Neural cell (in vitro differentiated cells): Measurements from ENCODE around the gene CDIP1. TPM values are rescaled to one million over a fixed set of nuclear protein-coding genes. Genes with fewer than 3 reads are reported as not detected.

ENCODE experiments used
- H2AFZ ChIP-seq: fragments of 200-600, 300-800 bp; sonication (generic), shearing (Covaris generic); 2 replicates; pipeline ENCODE4 v1.6.0; 2014; ENCODE audit warnings: low read depth, mild to moderate bottlenecking, antibody characterized with exemption, low read length, moderate library complexity
- H3F3A ChIP-seq: fragments of 200-600 bp; shearing (Covaris generic); 2 replicates; pipeline ENCODE4 v1.6.1; 2016; ENCODE audit warnings: mild to moderate bottlenecking, moderate library complexity, mixed read lengths, antibody characterized with exemption, low read length; ENCODE audit not compliant: insufficient read depth, poor library complexity, severe bottlenecking
- H3K27ac ChIP-seq: fragments of 200-600, 300-800 bp; sonication (generic), shearing (Covaris generic); 2 replicates; pipeline ENCODE4 v1.5.1; 2014; ENCODE audit warnings: mild to moderate bottlenecking, low read length, moderate library complexity
- H3K27me3 ChIP-seq: fragments of 300-800, 200-600 bp; sonication (generic), shearing (Covaris generic); 2 replicates; pipeline ENCODE4 v1.6.0; 2014; ENCODE audit warnings: mild to moderate bottlenecking, low read depth, low read length, moderate library complexity; ENCODE audit not compliant: insufficient read depth
- H3K36me3 ChIP-seq: fragments of 300-800, 200-600 bp; sonication (generic), shearing (Covaris generic); 2 replicates; pipeline ENCODE4 v1.5.1; 2014; ENCODE audit warnings: mild to moderate bottlenecking, antibody characterized with exemption, low read length, moderate library complexity; ENCODE audit not compliant: insufficient read depth
- H3K4me2 ChIP-seq: fragments of 300-800, 200-600 bp; sonication (generic), shearing (Covaris generic); 2 replicates; pipeline ENCODE4 v1.6.0; 2014; ENCODE audit warnings: mild to moderate bottlenecking, low read length
- H3K4me3 ChIP-seq: fragments of 300-800, 200-600 bp; sonication (generic), shearing (Covaris generic); 2 replicates; pipeline ENCODE4 v1.5.1; 2014; ENCODE audit warnings: mild to moderate bottlenecking, low read length, moderate library complexity
- H3K79me2 ChIP-seq: fragments of 200-600 bp; shearing (Covaris generic); replicated peaks from 2 replicates; pipeline ENCODE4 v1.6.0; 2014; ENCODE audit warnings: mild to moderate bottlenecking, low read length, moderate library complexity; ENCODE audit not compliant: insufficient read depth
- H3K9ac ChIP-seq: fragments of 300-800, 200-600 bp; sonication (generic), shearing (Covaris generic); 2 replicates; pipeline ENCODE4 v1.6.1; 2016; ENCODE audit warnings: mild to moderate bottlenecking, low read length, mixed read lengths
- H3K9me2 ChIP-seq: fragments of 200-600 bp; shearing (Covaris generic); 2 replicates; pipeline ENCODE4 v1.6.1; 2016; ENCODE audit warnings: mild to moderate bottlenecking, low read length, mixed read lengths; ENCODE audit not compliant: insufficient read depth
- H3K9me3 ChIP-seq: fragments of 200-600, 300-800 bp; sonication (generic), shearing (Covaris generic); 2 replicates; pipeline ENCODE4 v1.6.1; 2016; ENCODE audit warnings: mild to moderate bottlenecking, mixed run types, low read length, moderate library complexity, mixed read lengths
- H4K20me1 ChIP-seq: fragments of 200-600 bp; shearing (Covaris generic); 2 replicates; pipeline ENCODE4 v1.6.1; 2016; ENCODE audit warnings: mild to moderate bottlenecking, mixed run types; ENCODE audit not compliant: insufficient read depth
- EP300 ChIP-seq: fragments of 450-650 bp; conservative IDR thresholded peaks from 2 replicates; pipeline ENCODE4 v1.6.1; 2014; ENCODE audit warnings: antibody characterized with exemption, mild to moderate bottlenecking, moderate library complexity; ENCODE audit not compliant: poor library complexity, severe bottlenecking
- EZH2 ChIP-seq: fragments of 200-600, 300-800 bp; shearing (Covaris generic), sonication (generic); IDR thresholded peaks from 2 replicates; pipeline ENCODE4 v1.6.1; 2014; ENCODE audit warnings: antibody characterized with exemption, low read length, borderline replicate concordance, mild to moderate bottlenecking; ENCODE audit not compliant: insufficient read depth, poor library complexity, severe bottlenecking
- MXI1 ChIP-seq: fragments of 450-650 bp; conservative IDR thresholded peaks from 2 replicates; pipeline ENCODE4 v1.6.1; 2014; ENCODE audit warnings: antibody characterized with exemption, mild to moderate bottlenecking; ENCODE audit not compliant: poor library complexity, severe bottlenecking
- POLR2AphosphoS5 ChIP-seq: IDR thresholded peaks from 2 replicates; pipeline ENCODE4 v1.6.1; 2012
- RAD21 ChIP-seq: fragments of 450-650 bp; conservative IDR thresholded peaks from 2 replicates; pipeline ENCODE4 v1.6.1; 2014; ENCODE audit warnings: antibody characterized with exemption, mild to moderate bottlenecking, moderate library complexity
- SMC3 ChIP-seq: fragments of 450-650 bp; conservative IDR thresholded peaks from 2 replicates; pipeline ENCODE4 v1.6.1; 2014; ENCODE audit warnings: antibody characterized with exemption, mild to moderate bottlenecking, moderate library complexity; ENCODE audit not compliant: poor library complexity
- TAF1 ChIP-seq: IDR thresholded peaks from 2 replicates; pipeline ENCODE4 v1.6.1; 2012; ENCODE audit warnings: low read depth
- polyA plus RNA-seq: library from polyadenylated mRNA; depleted of rRNA; stranded (reverse); fragments of >200 nt; gene quantifications from 2 replicates; pipeline ENCODE4 v1.2.3, GENCODE V29; 2014
- TF ChIP-seq, protein P1 (sequence below): IDR thresholded peaks from 2 replicates; pipeline ENCODE4 v1.6.1; 2012; ENCODE audit warnings: borderline replicate concordance
- TF ChIP-seq, protein P2 (sequence below): fragments of 450-650 bp; IDR thresholded peaks from 2 replicates; pipeline ENCODE4 v1.5.1; 2014; ENCODE audit warnings: antibody characterized with exemption, mild to moderate bottlenecking, moderate library complexity; ENCODE audit not compliant: poor library complexity, severe bottlenecking

Gene CDIP1
- polyA plus RNA-seq, 1 donor from 2014 or later = 16.4 TPM

DNA sequence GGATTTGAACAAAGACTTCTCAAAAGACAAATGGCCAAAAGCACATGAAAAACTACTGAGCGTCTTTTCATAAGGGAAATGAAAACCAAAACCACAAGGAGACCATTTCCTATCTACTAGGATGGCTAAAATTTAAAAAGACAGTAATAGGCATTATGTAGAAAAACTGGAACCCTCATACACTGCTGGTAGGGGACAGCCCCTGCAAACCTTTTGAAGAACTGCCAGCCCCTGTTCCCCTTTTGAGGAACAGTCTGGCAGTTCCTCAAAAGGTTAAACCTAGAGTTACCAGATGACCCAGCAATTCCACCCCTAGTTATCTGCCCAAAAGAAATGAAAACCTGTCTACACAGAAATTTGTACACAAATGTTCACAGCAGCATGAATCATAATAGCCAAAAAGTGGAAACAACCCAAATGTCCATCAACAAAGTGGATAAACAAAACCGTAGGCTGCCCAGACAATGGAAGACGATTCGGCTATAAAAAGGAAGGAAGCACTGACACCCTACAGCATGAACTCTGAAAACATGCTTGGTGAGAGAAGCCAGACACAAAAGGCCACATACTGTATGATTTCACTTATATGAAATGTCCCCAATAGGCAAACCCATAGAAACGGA lies 22.9 kb downstream of the CDIP1 start:
- H3K4me3 ChIP-seq = no peak overlapping the region
- H3K79me2 ChIP-seq = no peaks in the 10 kb centered on the region
- TF ChIP-seq, protein P1, sequence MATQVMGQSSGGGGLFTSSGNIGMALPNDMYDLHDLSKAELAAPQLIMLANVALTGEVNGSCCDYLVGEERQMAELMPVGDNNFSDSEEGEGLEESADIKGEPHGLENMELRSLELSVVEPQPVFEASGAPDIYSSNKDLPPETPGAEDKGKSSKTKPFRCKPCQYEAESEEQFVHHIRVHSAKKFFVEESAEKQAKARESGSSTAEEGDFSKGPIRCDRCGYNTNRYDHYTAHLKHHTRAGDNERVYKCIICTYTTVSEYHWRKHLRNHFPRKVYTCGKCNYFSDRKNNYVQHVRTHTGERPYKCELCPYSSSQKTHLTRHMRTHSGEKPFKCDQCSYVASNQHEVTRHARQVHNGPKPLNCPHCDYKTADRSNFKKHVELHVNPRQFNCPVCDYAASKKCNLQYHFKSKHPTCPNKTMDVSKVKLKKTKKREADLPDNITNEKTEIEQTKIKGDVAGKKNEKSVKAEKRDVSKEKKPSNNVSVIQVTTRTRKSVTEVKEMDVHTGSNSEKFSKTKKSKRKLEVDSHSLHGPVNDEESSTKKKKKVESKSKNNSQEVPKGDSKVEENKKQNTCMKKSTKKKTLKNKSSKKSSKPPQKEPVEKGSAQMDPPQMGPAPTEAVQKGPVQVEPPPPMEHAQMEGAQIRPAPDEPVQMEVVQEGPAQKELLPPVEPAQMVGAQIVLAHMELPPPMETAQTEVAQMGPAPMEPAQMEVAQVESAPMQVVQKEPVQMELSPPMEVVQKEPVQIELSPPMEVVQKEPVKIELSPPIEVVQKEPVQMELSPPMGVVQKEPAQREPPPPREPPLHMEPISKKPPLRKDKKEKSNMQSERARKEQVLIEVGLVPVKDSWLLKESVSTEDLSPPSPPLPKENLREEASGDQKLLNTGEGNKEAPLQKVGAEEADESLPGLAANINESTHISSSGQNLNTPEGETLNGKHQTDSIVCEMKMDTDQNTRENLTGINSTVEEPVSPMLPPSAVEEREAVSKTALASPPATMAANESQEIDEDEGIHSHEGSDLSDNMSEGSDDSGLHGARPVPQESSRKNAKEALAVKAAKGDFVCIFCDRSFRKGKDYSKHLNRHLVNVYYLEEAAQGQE = no peak
- TF ChIP-seq MXI1 (no peak), TAF1 (no peak), EP300 (no peak), EZH2 (no peak)
- H3K36me3 ChIP-seq = no peaks in the 10 kb centered on the region
- H2AFZ ChIP-seq = no peak overlapping the region
- H3K9me3 ChIP-seq = no peaks in the 10 kb centered on the region
- no peaks in the 10 kb centered on the region for H4K20me1 ChIP-seq
- H3K9ac ChIP-seq = no peak overlapping the region
- no peaks in the 10 kb centered on the region for H3K27me3 ChIP-seq
- no peak overlapping the region for H3K27ac ChIP-seq
- H3K4me2 ChIP-seq = no peak overlapping the region
- H3F3A ChIP-seq = no peaks in the 10 kb centered on the region
- no peaks in the 10 kb centered on the region for H3K9me2 ChIP-seq

DNA sequence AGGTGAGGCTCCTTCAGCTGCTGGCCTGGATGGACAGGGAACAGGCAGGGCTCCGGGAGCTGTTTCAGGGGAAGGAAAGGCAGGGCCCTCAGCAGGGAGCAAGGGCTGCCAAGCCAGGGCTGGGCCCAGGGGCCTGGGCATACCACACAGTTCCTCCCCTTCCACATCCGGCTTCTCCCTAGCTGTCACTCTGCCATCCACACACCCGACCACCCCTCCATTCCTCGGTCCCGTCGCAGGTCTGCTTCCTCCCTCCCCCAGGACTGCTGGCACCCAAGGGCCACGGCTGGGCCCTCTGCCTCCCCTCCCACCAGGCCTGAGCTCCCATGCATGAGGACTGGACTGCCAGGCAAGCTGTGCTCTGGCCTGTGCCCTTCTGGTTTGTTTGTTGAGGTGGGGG lies 24.0 kb downstream of the CDIP1 start:
- no peaks in the 10 kb centered on the region for H3K9me2 ChIP-seq
- H3K79me2 ChIP-seq = no peaks in the 10 kb centered on the region
- no peaks in the 10 kb centered on the region for H3K27me3 ChIP-seq
- H3K4me2 ChIP-seq = no peak overlapping the region
- TF ChIP-seq EP300 = no peak
- no peak for TF ChIP-seq POLR2AphosphoS5
- no peak for TF ChIP-seq MXI1
- TF ChIP-seq RAD21 = no peak
- TF ChIP-seq TAF1 = no peak
- TF ChIP-seq, protein P1 = no peak
- TF ChIP-seq, protein P2, sequence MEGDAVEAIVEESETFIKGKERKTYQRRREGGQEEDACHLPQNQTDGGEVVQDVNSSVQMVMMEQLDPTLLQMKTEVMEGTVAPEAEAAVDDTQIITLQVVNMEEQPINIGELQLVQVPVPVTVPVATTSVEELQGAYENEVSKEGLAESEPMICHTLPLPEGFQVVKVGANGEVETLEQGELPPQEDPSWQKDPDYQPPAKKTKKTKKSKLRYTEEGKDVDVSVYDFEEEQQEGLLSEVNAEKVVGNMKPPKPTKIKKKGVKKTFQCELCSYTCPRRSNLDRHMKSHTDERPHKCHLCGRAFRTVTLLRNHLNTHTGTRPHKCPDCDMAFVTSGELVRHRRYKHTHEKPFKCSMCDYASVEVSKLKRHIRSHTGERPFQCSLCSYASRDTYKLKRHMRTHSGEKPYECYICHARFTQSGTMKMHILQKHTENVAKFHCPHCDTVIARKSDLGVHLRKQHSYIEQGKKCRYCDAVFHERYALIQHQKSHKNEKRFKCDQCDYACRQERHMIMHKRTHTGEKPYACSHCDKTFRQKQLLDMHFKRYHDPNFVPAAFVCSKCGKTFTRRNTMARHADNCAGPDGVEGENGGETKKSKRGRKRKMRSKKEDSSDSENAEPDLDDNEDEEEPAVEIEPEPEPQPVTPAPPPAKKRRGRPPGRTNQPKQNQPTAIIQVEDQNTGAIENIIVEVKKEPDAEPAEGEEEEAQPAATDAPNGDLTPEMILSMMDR = no peak
- TF ChIP-seq EZH2 = no peak
- no peak for TF ChIP-seq SMC3
- H3K4me3 ChIP-seq = no peak overlapping the region
- H3F3A ChIP-seq = no peaks in the 10 kb centered on the region
- no peak overlapping the region for H3K27ac ChIP-seq
- no peaks in the 10 kb centered on the region for H4K20me1 ChIP-seq
- H3K9ac ChIP-seq = no peak overlapping the region
- H3K9me3 ChIP-seq = no peaks in the 10 kb centered on the region
- no peak overlapping the region for H2AFZ ChIP-seq
- no peaks in the 10 kb centered on the region for H3K36me3 ChIP-seq
